AG08395 (cell line): ENCODE measurements around the gene FFAR2.

Experiments
- DNase-seq: peaks from one replicate; pipeline ENCODE4 v3.0.0; 2012; ENCODE audit warnings: mixed read lengths, low spot score

The FFAR2 gene

GRCh38 chr19:35488677-35489076, 40.6 kb downstream of the FFAR2 start:
- DNase-seq = no peak

GRCh38 chr19:35490364-35490763, 42.3 kb downstream of the FFAR2 start, which contains the start of gene KRTDAP:
TSS of gene KRTDAP (minus strand) at chr19:35490464. CDS start at chr19:35490442, 22 bp downstream.
- no peak for DNase-seq

- no peak for DNase-seq
Observed at GRCh38 chr19:35491836-35492360, 43.8 kb downstream of the FFAR2 start.

DNA sequence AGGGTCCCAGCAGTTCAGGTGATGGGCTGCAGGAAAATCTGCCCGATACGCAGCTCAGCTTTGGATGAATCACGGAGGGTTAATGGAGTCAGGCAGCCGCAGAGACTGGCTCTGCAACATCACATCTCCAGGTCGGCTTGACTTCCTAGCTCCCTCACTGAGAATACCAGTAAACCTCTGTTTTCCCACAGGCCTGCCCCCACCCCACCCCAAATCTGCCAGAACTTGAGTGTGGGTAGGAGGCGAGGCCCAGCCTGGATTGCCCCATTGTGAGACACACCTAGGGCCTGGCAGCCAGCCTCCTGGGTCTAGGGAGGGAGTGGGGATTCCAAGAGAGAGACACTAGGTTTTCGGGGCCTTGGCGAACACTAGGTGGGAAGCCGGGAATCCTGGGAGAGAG, 45.9 kb downstream of the FFAR2 start:
- no peak for DNase-seq

DNA sequence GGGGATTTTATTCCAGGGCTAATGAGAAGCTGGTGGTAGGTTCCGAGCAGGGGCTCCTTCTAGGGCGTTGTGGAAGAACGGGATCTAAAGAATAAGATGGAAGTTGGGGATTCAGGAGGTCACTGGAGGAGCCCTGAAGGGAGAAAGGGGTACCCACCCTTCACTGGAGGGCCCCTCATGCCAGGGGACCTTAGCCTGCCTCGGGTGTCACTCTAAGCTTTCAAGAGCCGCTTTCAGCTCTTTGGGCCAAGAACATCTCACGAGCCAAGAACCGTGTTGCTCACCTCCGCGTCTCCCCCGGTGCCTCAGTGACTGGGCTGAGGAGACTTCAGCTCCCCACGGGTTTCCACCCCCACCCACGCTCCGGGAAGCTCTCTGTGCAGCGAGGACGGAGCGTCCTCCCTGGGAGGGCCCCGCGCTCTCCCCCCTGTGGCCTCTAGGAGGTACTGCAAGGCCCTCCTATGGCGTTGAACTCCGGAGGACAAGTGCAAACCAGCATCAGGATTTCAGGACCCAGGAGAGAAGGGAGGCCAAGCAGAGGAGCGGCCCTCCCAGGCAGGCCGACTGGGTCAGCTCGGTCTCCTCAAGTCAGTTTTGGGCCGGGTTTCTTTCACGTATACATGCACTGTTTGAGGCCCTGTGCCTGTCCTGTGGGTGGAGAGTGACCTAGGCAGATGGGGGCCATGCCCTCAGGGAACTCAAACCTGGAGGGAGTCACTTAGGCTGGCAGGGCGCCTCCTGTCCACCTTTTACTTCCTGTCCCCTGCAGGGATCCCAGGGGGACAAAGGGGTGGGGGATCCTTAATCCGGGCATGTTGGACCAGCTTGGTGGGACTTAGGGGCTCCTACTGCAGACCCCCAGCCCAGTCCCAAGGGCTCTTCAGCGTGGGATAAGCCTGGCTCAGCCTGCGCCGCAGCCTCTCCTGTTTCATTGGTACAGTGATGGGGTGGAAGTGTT, 47.3 kb downstream of the FFAR2 start:
- peak; percentile 91 for DNase-seq

- DNase-seq = no peak
Observed at GRCh38 chr19:35497406-35497805, 49.3 kb downstream of the FFAR2 start.

DNA sequence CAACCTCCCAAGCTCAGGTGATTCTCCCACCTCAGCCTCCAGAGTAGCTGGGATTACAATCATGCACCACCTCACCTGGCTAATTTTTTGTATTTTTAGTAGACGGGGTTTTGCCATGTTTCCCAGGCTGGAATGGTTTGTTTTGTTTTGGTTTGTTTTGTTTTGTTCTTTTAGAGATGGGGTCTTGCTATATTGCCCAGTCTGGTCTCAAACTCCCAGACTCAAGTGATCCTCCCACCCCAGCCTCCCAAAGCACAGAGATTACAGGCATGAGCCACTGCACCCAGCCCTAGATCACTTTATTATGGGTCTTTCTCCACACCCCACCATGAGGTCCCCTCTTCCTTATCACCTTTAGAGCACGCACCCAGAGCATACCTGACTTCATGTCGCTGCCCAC, 50.2 kb downstream of the FFAR2 start:
- no peak for DNase-seq

- no peak for DNase-seq
Observed at GRCh38 chr19:35498984-35499527, 51.0 kb downstream of the FFAR2 start.

GRCh38 chr19:35500611-35501010, 52.6 kb downstream of the FFAR2 start:
- DNase-seq = no peak
